Mammary epithelial cell (primary cell): ENCODE results near the gene CA6.

Experiments
- CTCF ChIP-seq, 2 donors: IDR thresholded peaks in 1 of 2; conservative IDR thresholded peaks in 1 of 2; 2 replicates each; pipeline ENCODE4 v1.5.1; 2011 to 2012; ENCODE audit warnings: inconsistent platforms in 2 of 2, low read length in 2 of 2, mild to moderate bottlenecking in 2 of 2, control low read depth in 1 of 2, low read depth in 1 of 2; ENCODE audit not compliant: insufficient read depth in 1 of 2; ENCODE audit errors: extremely low read depth in 1 of 2
- EZH2 ChIP-seq: IDR thresholded peaks from 2 replicates; pipeline ENCODE4 v1.6.1; 2012; ENCODE audit warnings: low read length, inconsistent platforms, borderline replicate concordance

GRCh38 chr1:8986814-8987190 lies 41.1 kb downstream of the CA6 start:
- TF ChIP-seq CTCF (conservative IDR thresholded peaks at IDR 0.05 in 1 of 2, IDR thresholded peaks at IDR 0.05 in 1 of 2; ENCODE audit: extremely low read depth in 1 of 2, insufficient read depth in 1 of 2, low read depth in 1 of 2, low read length in 2 of 2) (no peak), EZH2 (no peak)
